Epithelial cell of proximal tubule (primary cell): ENCODE measurements around the gene ETAA1. TPM values are rescaled to one million over a fixed set of nuclear protein-coding genes. Genes with fewer than 3 reads are reported as not detected.

Source experiments
- DNase-seq: peaks from one replicate; pipeline ENCODE4 v3.0.0-alpha.2; 2011; ENCODE audit warnings: low read depth
- H3K4me3 ChIP-seq: 2 replicates; pipeline ENCODE4 v1.5.1; 2011; ENCODE audit warnings: low read depth, mild to moderate bottlenecking, low read length
- total RNA-seq: library from RNA; depleted of rRNA; stranded (reverse); fragments of >200 nt; gene quantifications from 2 replicates; pipeline ENCODE4 v1.2.3, GENCODE V29; 2015
- TF ChIP-seq, protein P1 (sequence below): conservative IDR thresholded peaks from 2 replicates; pipeline ENCODE4 v1.5.1; 2012; ENCODE audit warnings: low read depth, mild to moderate bottlenecking, low read length

Gene ETAA1
- total RNA-seq, 1 donor from 2014 or later = 16.7 TPM

DNA sequence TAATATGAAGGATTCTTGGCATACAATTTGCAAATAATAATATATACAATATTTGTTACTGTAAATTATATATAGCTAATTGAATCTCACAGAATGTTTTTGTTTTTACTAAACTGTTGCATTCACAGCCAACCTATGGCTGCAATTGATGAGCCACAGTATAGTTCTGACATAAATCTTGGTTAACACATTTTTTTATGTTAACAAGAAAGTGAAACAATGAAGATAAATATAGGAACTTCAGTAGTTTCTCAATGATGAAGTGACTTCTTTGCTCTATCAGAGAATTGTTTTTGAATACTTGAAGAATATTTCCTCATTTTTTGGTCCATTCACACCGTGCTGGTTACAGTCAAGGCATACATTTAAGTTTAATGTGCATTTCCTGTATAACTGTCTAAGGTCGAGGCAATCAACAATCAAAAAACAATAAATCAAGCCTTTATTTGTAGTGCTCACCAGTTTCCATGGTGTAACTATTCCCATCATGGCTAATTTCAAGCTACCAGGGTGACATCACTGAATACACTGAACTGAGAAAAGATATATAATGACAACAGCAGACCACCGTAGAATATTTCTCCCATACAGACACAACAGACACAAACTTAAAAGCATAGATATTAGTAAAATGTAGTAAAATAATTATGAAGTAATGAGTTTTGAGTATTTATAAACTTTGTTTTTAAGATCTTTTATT lies 12.9 kb upstream of the ETAA1 start:
- no peak overlapping the region for H3K4me3 ChIP-seq
- DNase-seq = no peak
- TF ChIP-seq, protein P1, sequence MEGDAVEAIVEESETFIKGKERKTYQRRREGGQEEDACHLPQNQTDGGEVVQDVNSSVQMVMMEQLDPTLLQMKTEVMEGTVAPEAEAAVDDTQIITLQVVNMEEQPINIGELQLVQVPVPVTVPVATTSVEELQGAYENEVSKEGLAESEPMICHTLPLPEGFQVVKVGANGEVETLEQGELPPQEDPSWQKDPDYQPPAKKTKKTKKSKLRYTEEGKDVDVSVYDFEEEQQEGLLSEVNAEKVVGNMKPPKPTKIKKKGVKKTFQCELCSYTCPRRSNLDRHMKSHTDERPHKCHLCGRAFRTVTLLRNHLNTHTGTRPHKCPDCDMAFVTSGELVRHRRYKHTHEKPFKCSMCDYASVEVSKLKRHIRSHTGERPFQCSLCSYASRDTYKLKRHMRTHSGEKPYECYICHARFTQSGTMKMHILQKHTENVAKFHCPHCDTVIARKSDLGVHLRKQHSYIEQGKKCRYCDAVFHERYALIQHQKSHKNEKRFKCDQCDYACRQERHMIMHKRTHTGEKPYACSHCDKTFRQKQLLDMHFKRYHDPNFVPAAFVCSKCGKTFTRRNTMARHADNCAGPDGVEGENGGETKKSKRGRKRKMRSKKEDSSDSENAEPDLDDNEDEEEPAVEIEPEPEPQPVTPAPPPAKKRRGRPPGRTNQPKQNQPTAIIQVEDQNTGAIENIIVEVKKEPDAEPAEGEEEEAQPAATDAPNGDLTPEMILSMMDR = no peak

DNA sequence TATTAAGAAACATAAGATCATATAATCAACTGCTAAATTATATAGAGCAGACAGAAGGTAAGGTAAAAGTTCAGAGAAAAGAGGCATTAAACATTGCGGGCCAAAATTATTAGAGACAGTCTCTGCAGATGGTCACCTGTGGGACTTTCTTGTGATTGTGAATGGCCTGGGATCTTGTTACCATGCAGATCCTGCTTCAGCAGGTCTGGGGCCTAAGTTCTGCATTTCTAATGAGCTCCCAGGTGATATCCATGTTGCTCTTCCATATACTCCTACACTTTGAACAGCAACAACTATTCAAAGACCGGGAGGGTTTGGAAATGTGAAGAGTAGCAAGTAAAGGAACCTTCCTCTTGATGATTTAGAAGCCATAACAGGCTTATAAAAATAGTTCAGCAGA lies 8.5 kb upstream of the ETAA1 start:
- DNase-seq = no peak
- H3K4me3 ChIP-seq = no peak overlapping the region
- TF ChIP-seq, protein P1 = no peak

DNA sequence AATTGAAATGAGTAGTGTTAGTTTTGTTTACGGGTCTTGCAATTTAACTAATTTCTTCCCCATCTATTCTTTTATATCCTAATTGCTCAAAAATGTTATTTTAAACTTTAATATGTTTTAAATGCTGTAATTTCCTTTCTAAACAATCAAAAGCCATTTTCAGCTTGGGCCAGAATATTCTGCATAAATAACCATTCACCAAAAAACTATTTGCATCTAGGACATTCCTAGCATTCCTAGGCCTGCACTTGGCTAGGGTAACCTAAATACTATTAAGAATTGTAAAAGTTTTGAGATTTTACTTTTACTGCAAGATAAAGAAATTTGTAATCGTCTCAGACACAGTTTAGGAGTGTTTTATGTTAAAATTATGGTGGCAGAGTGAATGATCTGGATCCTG lies 7.8 kb upstream of the ETAA1 start:
- no peak for DNase-seq
- H3K4me3 ChIP-seq = no peak overlapping the region
- TF ChIP-seq, protein P1 = no peak

DNA sequence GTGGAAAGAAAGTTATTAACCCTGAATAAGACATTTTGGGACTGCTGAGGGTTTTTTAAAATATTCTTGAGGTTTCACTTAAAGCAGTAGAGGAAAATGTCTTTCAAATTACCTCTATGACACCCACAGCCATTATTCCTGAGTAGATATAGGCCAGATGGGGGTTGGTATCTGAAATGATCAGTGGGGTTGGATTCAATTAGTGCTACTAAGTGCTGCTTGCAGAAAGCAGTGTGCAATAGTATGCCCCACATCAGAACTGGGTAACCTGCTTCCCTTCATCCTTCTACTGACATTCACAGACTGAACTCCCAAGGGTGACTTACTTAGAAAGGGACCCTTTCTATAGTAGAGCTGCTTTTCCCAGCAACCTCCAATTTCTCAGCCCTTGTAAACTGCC lies 7.3 kb upstream of the ETAA1 start:
- H3K4me3 ChIP-seq = no peak overlapping the region
- TF ChIP-seq, protein P1 = no peak
- no peak for DNase-seq

DNA sequence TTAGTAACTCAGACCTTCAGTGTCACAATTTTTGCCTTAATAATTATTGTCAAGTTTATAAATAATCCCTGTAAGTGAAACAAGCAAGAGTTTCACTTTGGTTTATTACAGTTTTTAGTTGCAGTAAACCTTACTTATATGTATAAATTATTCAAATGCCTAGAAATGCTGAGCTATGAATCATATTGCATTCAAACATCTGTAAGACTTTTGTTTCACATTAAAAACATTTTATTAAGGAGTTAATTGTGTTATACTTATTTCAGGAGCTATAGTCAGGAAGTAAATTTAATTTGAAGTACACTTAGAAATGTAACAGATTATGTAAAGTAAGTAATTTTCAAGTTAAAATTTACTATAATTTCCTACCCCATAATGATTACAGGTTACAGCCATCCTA lies 3.9 kb upstream of the ETAA1 start:
- no peak overlapping the region for H3K4me3 ChIP-seq
- DNase-seq = no peak
- TF ChIP-seq, protein P1 = no peak

DNA sequence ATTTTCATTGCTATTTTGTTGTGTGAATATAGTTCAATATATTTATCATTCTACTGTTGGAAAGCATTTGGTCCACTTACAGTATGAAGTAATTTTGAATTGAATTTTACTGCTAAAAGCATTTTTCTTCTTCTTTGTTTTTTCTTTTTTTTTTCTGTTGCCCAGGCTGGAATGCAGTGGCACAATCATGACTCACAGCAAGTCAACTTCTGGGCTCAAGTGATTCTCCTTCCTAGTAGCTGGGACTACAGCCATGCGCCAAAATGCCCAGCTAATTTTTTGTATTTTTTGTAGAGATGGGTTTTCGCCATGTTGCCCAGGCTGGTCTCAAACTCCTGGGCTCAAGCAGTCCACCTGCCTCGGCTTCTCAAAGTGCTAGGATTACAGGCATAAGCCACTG lies 2.4 kb upstream of the ETAA1 start:
- TF ChIP-seq, protein P1 = no peak

DNA sequence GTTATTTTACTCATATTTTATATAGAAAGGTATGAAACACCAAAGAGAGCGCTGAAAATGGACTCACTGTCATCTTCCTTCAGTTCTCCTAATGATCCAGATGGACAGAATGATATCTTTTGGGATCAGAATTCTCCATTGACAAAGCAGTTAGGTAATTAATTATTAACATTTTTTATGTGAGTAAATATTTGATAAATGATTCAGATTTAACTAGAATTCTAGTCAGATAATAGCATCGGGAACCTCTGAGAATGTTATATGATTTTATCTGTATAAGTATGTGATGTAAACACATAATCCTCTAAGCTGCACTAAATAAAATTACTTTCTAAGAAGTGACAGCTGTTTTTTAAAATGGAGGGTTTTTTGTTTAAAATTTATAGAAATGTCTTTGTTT lies 2.0 kb downstream of the ETAA1 start:
- DNase-seq = no peak
- H3K4me3 ChIP-seq = no peak overlapping the region
- TF ChIP-seq, protein P1 = no peak

More for the DNA sequence above, 2.4 kb upstream of the ETAA1 start:
- no peak overlapping the region for H3K4me3 ChIP-seq
- DNase-seq = peak; percentile 20
